ENCODE data around the gene AGBL3. TPM values are rescaled to one million over a fixed set of nuclear protein-coding genes. Genes with fewer than 3 reads are reported as not detected.

AGBL3 gene
- polyA plus RNA-seq, 2 donors = 0.55 to 0.62 TPM

- peaks cover 14 to 40% of the 10 kb centered on the region in 2 donors for H3K36me3 ChIP-seq (ENCODE audit: control insufficient read depth in 2 of 2, insufficient read depth in 2 of 2, low read length in 1 of 2)
- no peak overlapping the region for H3K27ac ChIP-seq (ENCODE audit: low read depth in 2 of 2, low read length in 1 of 2)
- H3K4me3 ChIP-seq (ENCODE audit: low read depth in 1 of 2, low read length in 2 of 2) = no peak overlapping the region
- no peaks in the 10 kb centered on the region for H3K27me3 ChIP-seq (ENCODE audit: control insufficient read depth in 1 of 2, insufficient read depth in 2 of 2, low read length in 2 of 2)
- no peaks in the 10 kb centered on the region for H3K4me1 ChIP-seq (ENCODE audit: control insufficient read depth in 2 of 2, insufficient read depth in 2 of 2, low read length in 1 of 2)
- H3K9me3 ChIP-seq (ENCODE audit: control insufficient read depth in 2 of 2, insufficient read depth in 1 of 2, low read depth in 1 of 2, low read length in 1 of 2) = peaks cover 3 to 10% of the 10 kb centered on the region in 2 donors
- 88 to 92% methylated on average over 7 of the region's 7 CpGs for WGBS, 2 donors
These were observed 197.2 kb downstream of the AGBL3 start for GRCh38 chr7:135183478-135183877.

- Histone ChIP-seq H3K9me3 (ENCODE audit: control insufficient read depth in 2 of 2, insufficient read depth in 1 of 2, low read depth in 1 of 2, low read length in 1 of 2) (peaks cover 3 to 10% of the 10 kb centered on the region in 2 donors), H3K27me3 (ENCODE audit: control insufficient read depth in 1 of 2, insufficient read depth in 2 of 2, low read length in 2 of 2) (no peaks in the 10 kb centered on the region), H3K27ac (ENCODE audit: low read depth in 2 of 2, low read length in 1 of 2) (no peak overlapping the region), H3K36me3 (ENCODE audit: control insufficient read depth in 2 of 2, insufficient read depth in 2 of 2, low read length in 1 of 2) (peaks cover 18 to 48% of the 10 kb centered on the region in 2 donors), H3K4me1 (ENCODE audit: control insufficient read depth in 2 of 2, insufficient read depth in 2 of 2, low read length in 1 of 2) (no peaks in the 10 kb centered on the region), H3K4me3 (ENCODE audit: low read depth in 1 of 2, low read length in 2 of 2) (no peak overlapping the region)
- WGBS, 2 donors = 95% methylated on average over 5 of the region's 5 CpGs
These were observed 198.0 kb downstream of the AGBL3 start for GRCh38 chr7:135184254-135184841.

Other genes with a start within 250 kb of the AGBL3 start
- 100 to 1,000 TPM in 1 of 2 donors, 10 to 100 TPM in 1; 93.4 to 128 TPM for gene CALD1, start 206.9 kb upstream of the AGBL3 start, polyA plus RNA-seq
- gene TMEM140, start 161.6 kb downstream of the AGBL3 start, polyA plus RNA-seq = 1 to 10 TPM; 1.3 to 1.9 TPM
- gene CYREN, start 184.2 kb downstream of the AGBL3 start, polyA plus RNA-seq = 10 to 100 TPM; 26.0 to 27.2 TPM
- 10 to 100 TPM; 19.9 to 21.9 TPM for gene WDR91, start 225.0 kb downstream of the AGBL3 start, polyA plus RNA-seq
- not detected for gene STRA8, start 247.3 kb downstream of the AGBL3 start, polyA plus RNA-seq

Data from esophagus (tissue), 2 donors.